ES-I3 (cell line): ENCODE data around the gene TLR5.
"Not testable (repeated sequence)": the region's sequence is repeated elsewhere in the genome, so short reads cannot be mapped to it uniquely, and the experiment has no call there.

Source experiments
- H3K36me3 ChIP-seq: 2 replicates; pipeline ENCODE4 v1.6.1; 2013; ENCODE audit warnings: mild to moderate bottlenecking, low read length, control low read depth, moderate library complexity; ENCODE audit not compliant: insufficient read depth
- H3K4me1 ChIP-seq: 2 replicates; pipeline ENCODE4 v1.6.1; 2013; ENCODE audit warnings: mild to moderate bottlenecking, control low read depth, low read length; ENCODE audit not compliant: insufficient read depth
- H3K9ac ChIP-seq: 2 replicates; pipeline ENCODE4 v1.6.1; 2013; ENCODE audit warnings: low read depth, mild to moderate bottlenecking, low read length, moderate library complexity
- H3K9me3 ChIP-seq: 2 replicates; pipeline ENCODE4 v1.6.1; 2013; ENCODE audit warnings: mild to moderate bottlenecking, low read length, moderate library complexity; ENCODE audit not compliant: control insufficient read depth, insufficient read depth

Gene TLR5

GRCh38 chr1:223169458-223169857 lies 26.4 kb upstream of the TLR5 start:
- not testable (repeated sequence) for H3K36me3 ChIP-seq, H3K4me1 ChIP-seq, H3K9me3 ChIP-seq, H3K9ac ChIP-seq

GRCh38 chr1:223161321-223161720 lies 18.3 kb upstream of the TLR5 start:
- Histone ChIP-seq H3K36me3 (no peaks in the 10 kb centered on the region), H3K9ac (no peak overlapping the region), H3K9me3 (no peaks in the 10 kb centered on the region), H3K4me1 (no peaks in the 10 kb centered on the region)

DNA sequence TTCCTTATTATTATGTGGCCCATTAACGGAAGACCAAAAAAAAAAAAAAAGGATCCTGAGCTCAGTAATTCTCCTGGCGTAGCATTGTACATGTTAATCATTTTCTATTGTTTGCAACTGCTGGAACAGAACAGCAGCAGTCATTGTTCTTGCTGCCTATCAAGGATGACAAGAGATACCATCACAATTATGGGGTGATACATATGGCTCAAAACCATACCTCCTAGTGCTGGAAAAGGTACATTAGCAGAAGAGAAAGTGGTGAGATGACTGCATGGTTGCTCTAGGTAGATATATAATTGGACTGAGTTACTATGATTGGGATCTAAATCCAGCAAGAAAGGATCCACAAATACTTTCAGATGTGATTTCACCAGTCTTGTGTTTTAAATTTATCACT lies 13.3 kb upstream of the TLR5 start:
- no peaks in the 10 kb centered on the region for H3K9me3 ChIP-seq
- H3K9ac ChIP-seq, result no peak overlapping the region
- H3K36me3 ChIP-seq, result no peaks in the 10 kb centered on the region
- H3K4me1 ChIP-seq, result no peaks in the 10 kb centered on the region; the same call in 1 of the 2 replicates

DNA sequence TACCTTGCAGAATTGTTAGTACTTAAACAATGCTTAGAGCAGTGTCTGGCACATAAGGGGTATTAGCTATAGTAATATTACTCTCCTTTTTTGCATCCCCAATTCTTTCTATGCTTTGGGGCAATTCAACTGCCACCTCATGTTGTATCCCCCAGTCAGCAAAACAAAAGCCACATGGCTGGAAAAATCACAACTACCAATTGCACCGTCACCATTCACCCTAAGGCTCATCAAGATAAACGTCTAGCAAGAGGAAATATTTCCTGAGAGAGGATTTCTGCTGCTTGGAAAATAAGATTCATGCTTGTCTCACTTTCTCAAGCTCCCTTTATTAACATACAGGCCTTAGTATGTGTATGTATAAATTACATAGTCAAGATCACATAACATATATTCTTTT lies 12.1 kb upstream of the TLR5 start:
- H3K36me3 ChIP-seq, result no peaks in the 10 kb centered on the region
- no peaks in the 10 kb centered on the region for H3K9me3 ChIP-seq
- no peaks in the 10 kb centered on the region; the same call in 1 of the 2 replicates for H3K4me1 ChIP-seq
- H3K9ac ChIP-seq, result no peak overlapping the region

DNA sequence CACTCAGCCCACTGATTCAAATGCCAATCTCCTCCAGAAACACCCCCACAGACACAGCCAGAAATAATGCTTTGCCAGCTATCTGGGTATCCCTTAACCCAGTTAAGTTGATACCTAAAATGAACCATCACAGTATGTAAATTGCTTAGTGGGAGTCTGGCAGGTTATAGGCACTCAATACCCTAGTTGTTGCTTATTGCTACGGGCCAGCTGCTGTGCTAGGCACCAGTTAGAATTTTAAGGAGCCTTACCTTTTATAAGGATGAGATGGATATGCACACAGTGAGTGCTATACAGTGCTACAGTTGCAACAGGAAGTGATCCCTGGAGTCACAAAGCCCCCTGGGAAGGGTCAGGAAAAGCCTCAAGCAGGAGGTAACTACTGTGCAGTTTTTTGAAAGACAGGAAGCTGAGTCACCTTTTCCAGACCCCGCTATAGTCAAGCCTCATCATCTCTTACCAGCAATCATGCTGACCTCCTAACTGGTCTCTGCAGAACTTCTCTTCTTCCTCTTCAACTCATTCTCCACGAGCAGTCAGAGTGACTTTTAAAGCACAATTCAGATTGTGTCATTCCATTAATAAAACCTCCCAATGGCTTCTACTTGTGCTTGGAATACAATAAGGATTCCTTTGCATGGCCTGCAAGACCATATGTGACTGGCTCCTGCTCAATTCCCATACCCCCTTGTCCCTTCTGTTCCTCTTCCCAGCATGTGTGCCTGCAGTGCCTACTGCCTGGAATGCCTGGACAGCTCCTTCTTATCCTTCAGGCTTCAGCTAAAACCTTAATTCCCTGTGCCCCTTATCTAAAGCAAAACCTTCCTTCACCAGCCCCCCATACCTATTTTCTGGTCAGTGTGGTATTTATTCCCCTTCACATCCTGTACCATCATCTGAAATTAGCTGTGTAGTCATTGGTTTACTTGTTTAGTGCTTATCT lies 10.4 kb upstream of the TLR5 start:
- Histone ChIP-seq H3K9me3 (no peaks in the 10 kb centered on the region), H3K9ac (no peak overlapping the region), H3K36me3 (no peaks in the 10 kb centered on the region), H3K4me1 (no peaks in the 10 kb centered on the region; the same call in 1 of the 2 replicates)

- Histone ChIP-seq H3K36me3 (no peaks in the 10 kb centered on the region), H3K4me1 (no peaks in the 10 kb centered on the region; the same call in 1 of the 2 replicates), H3K9ac (no peak overlapping the region), H3K9me3 (no peaks in the 10 kb centered on the region)
Observed at GRCh38 chr1:223152399-223152798, 9.4 kb upstream of the TLR5 start.

GRCh38 chr1:223150443-223150842 lies 7.4 kb upstream of the TLR5 start:
- no peaks in the 10 kb centered on the region for H3K9me3 ChIP-seq
- no peaks in the 10 kb centered on the region; the same call in 1 of the 2 replicates for H3K4me1 ChIP-seq
- H3K36me3 ChIP-seq, result no peaks in the 10 kb centered on the region
- H3K9ac ChIP-seq, result no peak overlapping the region

GRCh38 chr1:223147873-223148272 lies 4.8 kb upstream of the TLR5 start:
- H3K4me1 ChIP-seq, result no peaks in the 10 kb centered on the region
- no peak overlapping the region for H3K9ac ChIP-seq
- H3K9me3 ChIP-seq, result no peaks in the 10 kb centered on the region
- H3K36me3 ChIP-seq, result no peaks in the 10 kb centered on the region

DNA sequence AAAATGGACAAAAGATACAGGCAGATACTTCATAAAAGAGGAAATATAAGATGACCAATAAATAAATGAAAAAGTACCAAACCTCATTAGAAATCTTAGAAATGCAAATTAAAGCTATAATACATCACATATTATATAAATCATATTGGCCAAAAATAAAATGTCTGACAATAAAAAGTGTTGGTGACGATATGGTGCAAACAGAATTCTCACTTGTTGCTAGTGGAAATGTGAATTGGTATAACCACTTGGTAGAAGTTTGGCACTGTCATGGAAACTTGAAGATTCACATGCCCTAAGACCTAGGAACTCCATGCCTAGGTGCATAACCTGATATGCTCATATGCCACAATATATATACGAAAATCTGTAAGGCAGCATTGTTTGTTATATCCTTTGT lies 4.4 kb upstream of the TLR5 start:
- Histone ChIP-seq H3K9ac (no peak overlapping the region), H3K36me3 (no peaks in the 10 kb centered on the region), H3K4me1 (no peaks in the 10 kb centered on the region), H3K9me3 (no peaks in the 10 kb centered on the region)

DNA sequence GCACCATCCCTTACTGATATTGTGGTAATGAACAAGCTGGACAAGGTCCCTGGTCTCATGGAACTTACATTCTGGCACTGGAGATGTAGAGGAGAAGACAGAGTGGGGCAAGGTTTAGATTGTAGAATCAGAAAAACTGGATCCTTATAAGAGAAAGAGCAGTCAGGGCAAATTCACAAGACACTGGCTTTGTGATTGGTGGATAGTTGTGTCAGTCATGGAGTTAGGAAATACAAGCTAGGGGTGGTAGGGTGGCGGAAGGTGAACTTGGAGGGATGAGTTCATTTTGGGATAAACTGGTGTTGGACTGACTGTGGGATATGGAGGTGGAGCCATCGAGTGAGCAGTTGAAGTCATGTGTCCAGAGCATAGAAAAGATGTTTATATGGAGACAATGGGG lies 3.7 kb upstream of the TLR5 start:
- Histone ChIP-seq H3K9ac (no peak overlapping the region), H3K4me1 (no peaks in the 10 kb centered on the region), H3K36me3 (no peaks in the 10 kb centered on the region), H3K9me3 (no peaks in the 10 kb centered on the region)

- Histone ChIP-seq H3K4me1 (peaks cover 5% of the 10 kb centered on the region), H3K9ac (no peak overlapping the region), H3K9me3 (no peaks in the 10 kb centered on the region), H3K36me3 (no peaks in the 10 kb centered on the region)
Observed at GRCh38 chr1:223144914-223145313, 1.9 kb upstream of the TLR5 start.

DNA sequence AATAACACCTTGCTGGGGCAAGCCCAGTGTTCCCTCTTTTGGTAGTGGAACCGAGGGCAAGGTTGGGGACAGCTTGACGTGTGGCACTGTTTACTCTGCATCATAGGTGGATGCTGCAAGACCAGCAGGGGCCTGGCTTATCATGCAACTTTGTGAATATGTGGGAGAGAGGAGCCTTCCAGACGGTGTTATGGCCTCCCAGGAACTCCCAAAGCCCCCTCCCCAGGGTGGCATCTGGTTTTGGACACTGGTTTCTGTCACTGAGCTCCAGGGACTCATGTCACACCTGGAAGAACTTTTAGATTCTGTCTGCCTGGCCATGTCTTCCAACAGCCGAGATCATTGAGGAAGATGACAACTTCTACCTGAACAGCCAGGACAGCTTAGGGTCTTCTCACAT lies 1.4 kb upstream of the TLR5 start:
- no peak overlapping the region for H3K9ac ChIP-seq

DNA sequence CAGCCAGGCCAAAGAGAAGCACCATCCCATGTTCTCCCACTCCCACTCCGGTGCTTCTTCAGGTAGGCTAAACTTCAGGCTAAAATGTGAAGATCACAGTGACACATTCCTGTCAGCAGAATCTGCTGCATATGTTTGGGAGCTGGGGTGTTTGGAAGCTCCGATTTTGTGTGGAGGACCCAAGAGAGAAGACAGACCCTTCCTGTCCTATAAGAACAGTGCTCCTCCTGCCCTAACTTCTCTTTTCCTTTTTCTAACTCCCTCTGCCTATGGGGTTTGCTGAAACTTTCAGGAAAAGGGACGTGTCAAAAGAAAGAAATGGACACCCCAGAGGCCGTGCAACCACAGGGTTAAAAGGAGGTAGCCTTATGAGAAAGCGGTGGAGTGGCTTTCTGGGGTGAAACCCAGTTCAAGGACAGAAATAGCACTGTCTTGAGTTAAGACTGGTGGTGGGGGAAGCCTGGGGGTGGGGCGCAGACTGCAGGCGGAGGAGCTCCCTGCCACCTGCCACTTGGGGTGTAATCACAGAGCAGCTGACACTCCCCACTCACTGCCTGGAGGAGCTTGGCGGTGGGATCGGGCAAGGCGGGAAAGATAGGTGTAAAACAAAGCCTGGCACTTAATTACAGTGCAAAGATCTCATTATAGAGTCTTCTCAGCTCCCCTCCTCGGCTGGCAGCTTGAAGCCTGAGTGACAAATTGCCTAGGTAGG lies 645 bp upstream of the TLR5 start:
- Histone ChIP-seq H3K4me1 (peaks cover 5% of the 10 kb centered on the region), H3K9me3 (no peaks in the 10 kb centered on the region), H3K9ac (peak overlapping the region; percentile 62), H3K36me3 (no peaks in the 10 kb centered on the region)

More for the DNA sequence above, 1.4 kb upstream of the TLR5 start:
- Histone ChIP-seq H3K4me1 (peaks cover 5% of the 10 kb centered on the region), H3K9me3 (no peaks in the 10 kb centered on the region), H3K36me3 (no peaks in the 10 kb centered on the region)

DNA sequence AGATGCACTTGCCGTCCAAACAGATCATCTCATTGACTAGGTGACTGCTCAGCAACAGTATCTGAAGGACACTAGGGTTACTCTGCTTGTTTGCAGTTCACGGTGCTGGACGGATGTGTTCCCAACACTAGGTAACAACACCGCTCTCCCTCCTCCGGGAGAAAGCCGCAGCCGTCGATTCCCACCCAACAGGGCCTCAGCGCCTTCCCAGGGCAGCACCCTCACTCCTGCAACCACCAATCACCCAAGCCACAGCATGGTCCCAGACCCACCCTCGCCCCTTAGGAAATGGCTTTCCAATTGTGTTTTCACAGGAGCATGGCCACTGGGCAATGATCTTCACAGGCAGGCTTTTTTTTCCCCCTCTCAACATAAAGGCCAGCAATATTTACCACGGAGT lies 779 bp downstream of the TLR5 start:
- no peaks in the 10 kb centered on the region for H3K9me3 ChIP-seq
- no peaks in the 10 kb centered on the region for H3K36me3 ChIP-seq
- H3K9ac ChIP-seq, result peak overlapping the region; percentile 62; the same call in 1 of the 2 replicates
- H3K4me1 ChIP-seq, result peaks cover 5% of the 10 kb centered on the region
